Measurements from ENCODE around the gene TET1.

GRCh38 chr10:68553599-68553998, 6.5 kb upstream of the TET1 start:
- TF ChIP-seq EZH2 (IDR thresholded peaks at IDR 0.05; ENCODE audit: insufficient read depth, poor library complexity, severe bottlenecking), result no peak
- TF ChIP-seq EZH2phosphoT487 (IDR thresholded peaks at IDR 0.05; ENCODE audit: insufficient read depth, low read depth), result no peak
